ENCODE results near the gene ARID1B.

ARID1B gene

DNA sequence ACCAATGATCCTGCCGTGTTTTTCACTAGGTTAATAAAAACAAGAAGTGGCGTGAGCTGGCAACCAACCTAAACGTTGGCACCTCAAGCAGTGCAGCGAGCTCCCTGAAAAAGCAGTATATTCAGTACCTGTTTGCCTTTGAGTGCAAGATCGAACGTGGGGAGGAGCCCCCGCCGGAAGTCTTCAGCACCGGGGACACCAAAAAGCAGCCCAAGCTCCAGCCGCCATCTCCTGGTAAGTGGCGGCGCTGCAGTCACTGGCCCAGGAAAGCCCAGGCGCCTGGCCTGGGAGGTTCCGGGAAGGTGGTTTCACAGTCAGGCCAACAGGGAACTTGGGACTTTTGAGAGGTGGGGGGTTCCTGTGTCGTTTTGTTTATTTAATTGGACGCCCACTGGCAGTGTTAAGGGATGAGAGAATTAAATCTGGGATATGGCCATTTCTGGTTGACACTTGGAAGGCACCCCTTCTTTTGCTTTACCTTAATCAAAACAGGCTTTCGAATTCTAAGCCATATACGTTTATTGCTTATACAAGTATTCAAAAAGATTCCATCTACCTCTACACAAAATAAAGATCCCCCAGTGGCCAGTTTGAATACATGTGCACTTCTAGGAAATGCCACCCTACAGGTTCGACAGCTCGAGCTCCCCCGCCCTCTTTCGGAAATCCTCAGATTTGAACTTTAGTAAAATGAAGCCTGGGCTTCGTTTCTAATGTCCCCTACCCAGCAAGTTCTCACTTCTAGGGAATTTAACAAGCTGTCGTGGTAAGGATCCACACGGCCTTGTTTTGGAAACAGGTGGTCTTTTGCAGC lies 407.2 kb downstream of the ARID1B start:
- peaks cover 8% of the 10 kb centered on the region for H3K4me1 ChIP-seq (ENCODE audit: insufficient read depth, low read length)
- no peak overlapping the region for H3K4me3 ChIP-seq (ENCODE audit: low read length)
- no peaks in the 10 kb centered on the region for H3K27me3 ChIP-seq (ENCODE audit: insufficient read depth, low read length)
- H3K36me3 ChIP-seq (ENCODE audit: insufficient read depth, low read length): peaks cover 60% of the 10 kb centered on the region
- no peak overlapping the region for H2AFZ ChIP-seq (ENCODE audit: low read depth, low read length)
- H3K9me3 ChIP-seq (ENCODE audit: low read length): no peaks in the 10 kb centered on the region

DNA sequence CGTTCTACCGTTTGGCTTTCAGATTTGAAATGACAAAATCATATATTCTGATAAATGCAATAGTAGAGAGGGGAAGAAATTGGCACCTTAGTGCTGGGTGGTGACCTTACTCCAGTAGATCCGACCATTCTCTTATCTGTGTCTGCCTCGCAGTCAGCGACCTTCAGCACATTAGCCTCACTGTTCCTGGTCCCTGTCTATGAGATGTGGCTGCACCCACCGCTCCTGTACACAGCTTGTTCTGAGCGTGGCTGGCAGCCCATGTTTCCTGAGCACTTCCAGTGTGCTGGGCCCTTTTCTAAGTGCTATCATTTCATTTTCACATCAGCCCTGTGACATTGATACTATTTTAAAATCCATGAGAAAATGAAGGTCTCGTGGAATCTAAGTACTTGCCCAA lies 408.0 kb downstream of the ARID1B start:
- Histone ChIP-seq H3K4me3 (ENCODE audit: low read length) (no peak overlapping the region), H3K36me3 (ENCODE audit: insufficient read depth, low read length) (peaks cover 68% of the 10 kb centered on the region), H3K4me1 (ENCODE audit: insufficient read depth, low read length) (peaks cover 8% of the 10 kb centered on the region), H3K9me3 (ENCODE audit: low read length) (no peaks in the 10 kb centered on the region), H3K27me3 (ENCODE audit: insufficient read depth, low read length) (no peaks in the 10 kb centered on the region), H2AFZ (ENCODE audit: low read depth, low read length) (no peak overlapping the region)

DNA sequence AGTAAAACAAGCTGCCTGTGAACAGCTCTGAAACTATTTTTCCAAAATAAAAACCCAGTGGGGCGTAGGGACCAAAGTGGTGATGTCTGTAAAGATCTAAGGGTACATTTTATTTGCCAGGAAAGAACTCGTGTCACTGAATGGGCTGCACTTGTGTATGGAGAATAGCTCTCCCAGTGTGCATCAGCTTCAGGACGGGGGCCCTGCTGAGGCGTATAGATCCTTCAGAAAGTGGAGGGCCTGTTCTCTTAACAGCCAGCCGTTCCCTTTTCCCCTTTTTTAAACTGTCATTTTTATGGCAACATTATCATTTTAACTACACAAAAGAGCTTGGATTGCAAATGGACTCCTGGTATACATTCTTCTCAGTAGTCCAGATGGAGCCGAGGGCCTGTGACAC lies 408.8 kb downstream of the ARID1B start:
- peaks cover 73% of the 10 kb centered on the region for H3K36me3 ChIP-seq (ENCODE audit: insufficient read depth, low read length)
- no peaks in the 10 kb centered on the region for H3K9me3 ChIP-seq (ENCODE audit: low read length)
- no peaks in the 10 kb centered on the region for H3K27me3 ChIP-seq (ENCODE audit: insufficient read depth, low read length)
- peaks cover 8% of the 10 kb centered on the region for H3K4me1 ChIP-seq (ENCODE audit: insufficient read depth, low read length)
- H3K4me3 ChIP-seq (ENCODE audit: low read length): no peak overlapping the region
- H2AFZ ChIP-seq (ENCODE audit: low read depth, low read length): no peak overlapping the region

DNA sequence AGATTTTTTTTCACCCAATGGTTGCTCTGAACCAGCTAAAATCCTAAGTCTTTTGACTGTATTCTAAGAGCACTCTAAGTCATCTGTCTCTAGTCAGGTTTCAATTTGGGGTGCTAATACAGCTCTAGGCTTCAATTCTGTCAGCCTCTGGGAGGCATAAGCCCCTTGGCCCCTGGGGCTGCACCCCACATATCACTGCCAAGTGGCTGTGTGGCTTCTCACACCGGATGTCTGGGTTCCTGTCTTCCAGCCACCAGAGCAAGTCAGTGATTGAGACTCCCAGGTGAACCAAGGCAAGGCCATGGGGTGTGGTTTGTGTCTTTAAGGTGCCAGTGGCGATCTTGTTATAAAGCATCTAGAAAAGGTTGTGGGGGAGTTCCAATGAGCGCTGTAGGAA lies 409.6 kb downstream of the ARID1B start:
- Histone ChIP-seq H3K36me3 (ENCODE audit: insufficient read depth, low read length) (peaks cover 73% of the 10 kb centered on the region), H3K27me3 (ENCODE audit: insufficient read depth, low read length) (no peaks in the 10 kb centered on the region), H3K4me1 (ENCODE audit: insufficient read depth, low read length) (peaks cover 8% of the 10 kb centered on the region), H2AFZ (ENCODE audit: low read depth, low read length) (no peak overlapping the region), H3K9me3 (ENCODE audit: low read length) (no peaks in the 10 kb centered on the region), H3K4me3 (ENCODE audit: low read length) (no peak overlapping the region)

DNA sequence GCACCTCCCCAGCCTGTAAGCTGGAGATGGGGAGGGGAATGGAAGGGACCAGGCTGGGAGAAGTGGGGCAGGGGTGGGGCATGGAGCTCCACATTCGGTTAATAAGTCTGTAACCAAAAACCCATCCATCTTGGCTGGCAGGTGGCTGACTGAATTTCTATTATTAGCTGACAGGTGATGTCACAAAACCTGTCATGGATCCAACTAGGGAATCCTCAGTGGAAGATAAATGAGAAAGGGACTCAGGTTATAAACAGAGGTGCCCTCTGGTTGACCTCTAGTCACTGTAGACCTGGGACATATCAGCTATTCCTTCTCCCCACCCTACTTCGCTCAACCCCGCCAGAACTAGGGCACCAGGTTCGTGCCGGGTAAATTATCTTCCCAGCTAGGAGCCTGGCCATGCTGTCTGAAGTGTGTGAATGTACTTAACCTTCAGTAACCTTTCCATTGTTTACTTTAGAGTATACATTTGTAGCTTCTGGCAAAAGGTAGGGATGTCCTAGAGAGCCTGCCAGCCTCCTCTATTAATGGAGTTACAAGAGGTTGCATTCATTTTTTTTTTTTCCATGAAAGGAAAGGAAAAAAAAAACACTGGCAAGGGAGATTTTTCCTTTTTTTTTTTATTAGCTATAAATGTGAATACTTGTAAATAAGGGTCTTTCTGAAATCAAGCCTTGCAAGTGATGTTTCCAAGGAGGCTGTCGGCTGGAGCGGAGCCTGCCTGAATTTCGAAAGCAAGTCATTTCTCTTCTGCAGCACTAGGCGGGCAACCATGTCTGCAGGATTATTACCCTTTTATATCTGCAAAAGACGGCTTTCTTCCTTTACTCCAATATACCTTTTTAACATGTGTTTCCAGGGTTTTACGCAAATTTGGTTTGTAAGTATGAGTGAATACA lies 410.3 kb downstream of the ARID1B start:
- Histone ChIP-seq H3K9me3 (ENCODE audit: low read length) (no peaks in the 10 kb centered on the region), H3K4me3 (ENCODE audit: low read length) (no peak overlapping the region), H2AFZ (ENCODE audit: low read depth, low read length) (no peak overlapping the region), H3K27me3 (ENCODE audit: insufficient read depth, low read length) (no peaks in the 10 kb centered on the region), H3K4me1 (ENCODE audit: insufficient read depth, low read length) (peaks cover 8% of the 10 kb centered on the region), H3K36me3 (ENCODE audit: insufficient read depth, low read length) (peaks cover 75% of the 10 kb centered on the region)

DNA sequence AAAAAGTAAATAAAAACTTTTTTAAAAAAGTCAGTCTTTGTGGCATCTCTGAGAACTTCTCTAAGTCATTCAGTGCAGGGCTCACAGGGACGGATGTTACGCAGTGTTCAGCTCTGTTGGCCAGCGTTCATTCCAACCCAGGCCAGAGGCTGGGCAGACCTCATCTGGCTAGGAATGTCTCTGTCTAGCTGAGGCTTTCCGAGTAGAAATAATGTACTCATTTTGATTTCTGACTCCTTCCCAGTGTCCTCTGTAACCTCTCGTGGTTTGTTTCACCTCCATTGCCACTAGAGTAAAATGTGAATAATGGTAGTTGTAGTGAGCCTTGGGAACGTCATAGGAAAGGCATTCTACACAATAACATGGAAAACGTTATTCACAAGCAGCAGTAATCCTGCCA lies 411.0 kb downstream of the ARID1B start:
- peaks cover 8% of the 10 kb centered on the region for H3K4me1 ChIP-seq (ENCODE audit: insufficient read depth, low read length)
- no peaks in the 10 kb centered on the region for H3K9me3 ChIP-seq (ENCODE audit: low read length)
- H3K4me3 ChIP-seq (ENCODE audit: low read length): no peak overlapping the region
- peaks cover 73% of the 10 kb centered on the region for H3K36me3 ChIP-seq (ENCODE audit: insufficient read depth, low read length)
- H2AFZ ChIP-seq (ENCODE audit: low read depth, low read length): no peak overlapping the region
- no peaks in the 10 kb centered on the region for H3K27me3 ChIP-seq (ENCODE audit: insufficient read depth, low read length)

DNA sequence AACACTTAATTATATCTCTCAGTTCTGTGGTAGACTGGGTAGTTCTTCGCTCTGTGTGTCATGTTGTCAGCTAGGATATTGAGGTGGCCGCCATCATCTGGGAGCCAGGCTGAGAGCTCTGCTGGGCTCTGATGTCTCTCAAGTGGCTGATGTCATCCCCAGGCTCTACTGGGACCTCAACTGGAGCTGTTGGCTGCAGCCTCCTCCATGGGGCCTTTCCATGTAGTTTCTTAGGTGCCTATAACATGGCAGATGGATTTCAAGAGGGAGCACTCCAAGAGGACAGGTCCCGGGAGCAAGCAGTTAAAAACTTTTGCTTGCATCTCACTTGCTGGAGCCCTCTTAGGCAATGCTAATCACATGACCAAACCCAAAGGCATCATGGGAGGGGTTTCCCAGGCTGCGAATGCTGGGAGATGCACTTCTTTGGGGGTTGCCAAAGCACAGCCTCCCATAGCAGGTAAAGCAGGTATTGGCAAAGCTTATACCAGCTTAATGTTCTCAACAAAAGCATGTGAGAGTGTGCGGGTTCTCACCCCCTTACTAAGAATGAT lies 416.3 kb downstream of the ARID1B start:
- Histone ChIP-seq H3K4me1 (ENCODE audit: insufficient read depth, low read length) (no peaks in the 10 kb centered on the region), H3K36me3 (ENCODE audit: insufficient read depth, low read length) (peaks cover 77% of the 10 kb centered on the region)

DNA sequence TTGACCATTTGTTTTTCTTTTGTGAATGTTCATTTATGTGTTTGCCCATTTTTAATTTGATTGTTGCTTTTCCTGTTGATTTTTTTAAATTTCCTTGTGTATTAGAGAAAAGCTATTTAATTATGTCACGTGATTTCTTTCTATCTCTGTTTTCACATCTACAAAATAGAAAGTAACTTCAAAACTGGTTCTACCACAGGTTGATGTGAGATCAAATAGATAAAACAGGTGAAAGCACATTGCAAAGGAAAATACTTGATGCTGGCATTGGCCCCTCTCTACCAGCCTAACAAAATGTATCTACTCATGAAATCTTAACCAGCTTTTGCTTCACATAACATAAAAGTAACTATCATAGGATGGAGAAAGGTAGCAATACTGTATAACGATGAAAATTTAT lies 416.9 kb downstream of the ARID1B start:
- Histone ChIP-seq H3K27me3 (ENCODE audit: insufficient read depth, low read length) (no peaks in the 10 kb centered on the region), H3K4me1 (ENCODE audit: insufficient read depth, low read length) (no peaks in the 10 kb centered on the region), H3K4me3 (ENCODE audit: low read length) (no peak overlapping the region), H3K36me3 (ENCODE audit: insufficient read depth, low read length) (peaks cover 78% of the 10 kb centered on the region), H2AFZ (ENCODE audit: low read depth, low read length) (no peak overlapping the region), H3K9me3 (ENCODE audit: low read length) (no peaks in the 10 kb centered on the region)

More for the DNA sequence above, 416.3 kb downstream of the ARID1B start:
- Histone ChIP-seq H3K27me3 (ENCODE audit: insufficient read depth, low read length) (no peaks in the 10 kb centered on the region), H3K4me3 (ENCODE audit: low read length) (no peak overlapping the region), H2AFZ (ENCODE audit: low read depth, low read length) (no peak overlapping the region), H3K9me3 (ENCODE audit: low read length) (no peaks in the 10 kb centered on the region)

DNA sequence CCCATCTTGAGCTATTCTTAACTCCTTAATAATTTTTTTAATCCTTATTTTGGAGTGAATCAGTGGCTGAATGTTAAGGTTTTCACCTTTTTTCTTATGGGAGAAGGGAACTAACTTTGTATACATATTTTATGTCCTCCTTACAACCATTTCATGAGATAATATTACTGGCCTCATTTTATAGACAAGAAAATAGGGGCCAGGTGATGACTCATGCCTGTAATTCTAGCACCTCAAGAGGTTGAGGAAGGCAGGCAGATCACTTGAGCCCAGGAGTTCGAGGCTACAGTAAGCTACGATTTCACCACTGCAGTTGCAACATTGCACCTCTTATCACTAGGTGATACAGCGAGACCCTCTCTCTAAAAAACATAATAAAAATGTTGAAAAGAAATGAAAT lies 417.5 kb downstream of the ARID1B start:
- no peaks in the 10 kb centered on the region for H3K9me3 ChIP-seq (ENCODE audit: low read length)
- no peaks in the 10 kb centered on the region for H3K4me1 ChIP-seq (ENCODE audit: insufficient read depth, low read length)
- no peak overlapping the region for H2AFZ ChIP-seq (ENCODE audit: low read depth, low read length)
- peaks cover 75% of the 10 kb centered on the region for H3K36me3 ChIP-seq (ENCODE audit: insufficient read depth, low read length)
- no peaks in the 10 kb centered on the region for H3K27me3 ChIP-seq (ENCODE audit: insufficient read depth, low read length)
- no peak overlapping the region for H3K4me3 ChIP-seq (ENCODE audit: low read length)

DNA sequence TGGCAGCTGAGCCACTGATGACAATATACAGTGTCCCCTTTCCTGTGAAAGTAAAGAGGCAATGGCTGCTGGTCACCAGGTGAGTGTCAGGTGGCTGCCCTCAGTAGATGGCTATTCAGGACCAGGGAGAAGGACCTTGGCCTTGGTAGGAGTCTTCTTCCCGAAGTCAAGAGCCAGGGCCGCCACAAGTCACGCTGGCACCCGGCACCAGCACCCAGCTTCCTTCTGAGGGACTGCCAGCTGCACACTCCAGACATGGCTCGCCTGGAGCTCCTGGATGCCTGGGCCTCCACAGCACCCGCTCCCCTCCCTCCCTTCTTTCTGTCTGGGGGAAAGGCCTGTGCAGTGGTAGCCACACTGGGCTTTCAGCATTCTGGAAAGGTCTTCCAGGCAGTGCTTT lies 419.2 kb downstream of the ARID1B start:
- H3K9me3 ChIP-seq (ENCODE audit: low read length): no peaks in the 10 kb centered on the region
- H3K36me3 ChIP-seq (ENCODE audit: insufficient read depth, low read length): peaks cover 74% of the 10 kb centered on the region
- H3K4me3 ChIP-seq (ENCODE audit: low read length): no peak overlapping the region
- H3K4me1 ChIP-seq (ENCODE audit: insufficient read depth, low read length): no peaks in the 10 kb centered on the region
- no peak overlapping the region for H2AFZ ChIP-seq (ENCODE audit: low read depth, low read length)
- no peaks in the 10 kb centered on the region for H3K27me3 ChIP-seq (ENCODE audit: insufficient read depth, low read length)

DNA sequence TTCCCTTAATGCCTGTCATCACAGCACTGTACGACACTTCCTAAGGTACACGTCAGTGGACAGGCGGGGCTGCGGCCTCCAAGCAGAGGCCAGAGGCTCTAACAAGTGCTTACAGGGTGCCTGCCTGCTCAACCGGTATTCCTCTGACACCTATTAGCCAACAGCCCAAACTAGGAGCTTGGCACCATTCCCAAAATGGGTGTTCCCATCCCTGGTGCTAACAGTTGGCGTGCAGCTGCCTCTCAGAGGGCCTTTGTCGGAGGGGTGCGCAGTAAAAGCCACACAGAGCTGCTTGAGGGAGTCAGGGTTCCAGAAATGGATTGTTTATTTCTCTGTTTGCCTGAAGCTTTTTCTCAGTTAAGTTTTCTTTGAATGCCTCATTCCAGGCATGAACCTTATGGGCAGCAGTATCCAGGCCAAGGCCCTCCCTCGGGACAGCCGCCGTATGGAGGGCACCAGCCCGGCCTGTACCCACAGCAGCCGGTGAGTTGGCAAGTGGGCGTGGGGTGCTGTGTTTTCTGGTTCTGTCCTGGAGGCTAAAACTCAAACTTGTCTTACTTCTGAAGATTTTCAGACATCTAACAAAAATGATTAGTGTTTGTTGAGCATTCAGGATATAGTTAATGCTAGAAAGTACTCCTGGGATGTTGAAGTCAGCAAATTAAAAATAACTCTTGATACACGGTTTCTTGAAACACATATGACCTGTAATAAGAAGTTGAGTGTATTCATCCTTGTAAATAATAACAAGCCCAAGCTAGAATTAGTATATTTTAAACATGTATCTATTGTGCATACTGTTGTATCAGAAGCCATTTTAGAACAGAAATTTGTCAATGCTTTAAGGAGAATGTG lies 421.5 kb downstream of the ARID1B start:
- Histone ChIP-seq H3K4me3 (ENCODE audit: low read length) (no peak overlapping the region), H3K9me3 (ENCODE audit: low read length) (no peaks in the 10 kb centered on the region), H3K4me1 (ENCODE audit: insufficient read depth, low read length) (no peaks in the 10 kb centered on the region), H2AFZ (ENCODE audit: low read depth, low read length) (no peak overlapping the region), H3K27me3 (ENCODE audit: insufficient read depth, low read length) (no peaks in the 10 kb centered on the region), H3K36me3 (ENCODE audit: insufficient read depth, low read length) (peaks cover 69% of the 10 kb centered on the region)

DNA sequence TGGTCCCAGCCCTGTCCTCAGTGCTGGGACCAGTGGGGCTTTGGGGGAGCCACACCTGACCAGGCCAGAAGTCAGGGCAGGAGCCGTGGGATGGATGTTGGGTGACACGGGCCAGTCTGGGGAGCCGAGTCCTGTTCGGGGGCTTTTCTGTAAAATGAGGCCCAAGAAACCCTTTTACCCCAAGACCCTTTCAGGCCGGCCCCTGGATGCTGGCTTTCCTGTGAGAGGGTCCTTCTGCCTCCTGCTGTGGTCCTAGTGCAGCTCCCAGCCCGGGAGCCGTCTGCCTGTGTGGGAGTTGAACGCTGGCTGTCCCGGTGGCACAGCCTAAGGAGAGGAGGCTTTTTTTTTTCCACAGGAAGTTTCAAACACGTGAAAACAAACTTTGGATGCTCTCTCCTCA lies 422.9 kb downstream of the ARID1B start:
- Histone ChIP-seq H3K4me3 (ENCODE audit: low read length) (no peak overlapping the region), H3K4me1 (ENCODE audit: insufficient read depth, low read length) (no peaks in the 10 kb centered on the region), H2AFZ (ENCODE audit: low read depth, low read length) (no peak overlapping the region), H3K9me3 (ENCODE audit: low read length) (no peaks in the 10 kb centered on the region), H3K27me3 (ENCODE audit: insufficient read depth, low read length) (no peaks in the 10 kb centered on the region), H3K36me3 (ENCODE audit: insufficient read depth, low read length) (peaks cover 74% of the 10 kb centered on the region)
